Measurements from ENCODE around the gene TRAPPC4.
"Not testable (repeated sequence)": the region's sequence is repeated elsewhere in the genome, so short reads cannot be mapped to it uniquely, and the experiment has no call there.

Gene TRAPPC4

GRCh38 chr11:119030329-119031047 lies 11.9 kb downstream of the TRAPPC4 start, which contains the start of gene SLC37A4:
Gene SLC37A4, minus strand, starts transcription at chr11:119030877.
- H3K4me1 ChIP-seq, result no peaks in the 10 kb centered on the region
- peak; percentile 99 for DNase-seq
- TF ChIP-seq CTCF (IDR thresholded peaks at IDR 0.05; ENCODE audit: low read depth, low read length), result peak; percentile 92
- peaks cover 11% of the 10 kb centered on the region; the same call in 1 of the 2 replicates for H3K36me3 ChIP-seq
- H3K4me3 ChIP-seq (ENCODE audit: low read depth, low read length), result peak within 1 kb of the TSS; percentile 86
- H3K27me3 ChIP-seq, result no peaks in the 10 kb centered on the region
- no peaks in the 10 kb centered on the region for H3K9me3 ChIP-seq

- Histone ChIP-seq H3K9me3 (no peaks in the 10 kb centered on the region), H3K27me3 (no peaks in the 10 kb centered on the region), H3K4me3 (ENCODE audit: low read depth, low read length) (no peak overlapping the region), H3K36me3 (0 out of 2 replicates have a peak, but pooled peaks cover 4% of the 10 kb centered on the region), H3K4me1 (no peaks in the 10 kb centered on the region)
- DNase-seq, result no peak
- no peak for TF ChIP-seq CTCF (IDR thresholded peaks at IDR 0.05; ENCODE audit: low read depth, low read length)
Observed at GRCh38 chr11:119031912-119032280, 13.3 kb downstream of the TRAPPC4 start.

- not testable (repeated sequence) for H3K4me3 ChIP-seq (ENCODE audit: low read depth, low read length); H3K27me3 ChIP-seq; H3K36me3 ChIP-seq; DNase-seq; H3K9me3 ChIP-seq; H3K4me1 ChIP-seq
Observed at GRCh38 chr11:119033421-119033820, 14.9 kb downstream of the TRAPPC4 start.

GRCh38 chr11:119034813-119035212 lies 16.2 kb downstream of the TRAPPC4 start:
- Histone ChIP-seq H3K4me1 (no peaks in the 10 kb centered on the region), H3K27me3 (no peaks in the 10 kb centered on the region), H3K9me3 (no peaks in the 10 kb centered on the region), H3K36me3 (no peaks in the 10 kb centered on the region), H3K4me3 (ENCODE audit: low read depth, low read length) (no peak overlapping the region)
- TF ChIP-seq CTCF (IDR thresholded peaks at IDR 0.05; ENCODE audit: low read depth, low read length), result no peak
- no peak for DNase-seq

- Histone ChIP-seq H3K4me3 (ENCODE audit: low read depth, low read length) (no peak overlapping the region), H3K4me1 (no peaks in the 10 kb centered on the region), H3K27me3 (no peaks in the 10 kb centered on the region), H3K9me3 (no peaks in the 10 kb centered on the region), H3K36me3 (no peaks in the 10 kb centered on the region)
- DNase-seq, result no peak
- no peak for TF ChIP-seq CTCF (IDR thresholded peaks at IDR 0.05; ENCODE audit: low read depth, low read length)
Observed at GRCh38 chr11:119038884-119039283, 20.3 kb downstream of the TRAPPC4 start.

- not testable (repeated sequence) for H3K4me1 ChIP-seq; H3K36me3 ChIP-seq; H3K9me3 ChIP-seq; H3K4me3 ChIP-seq (ENCODE audit: low read depth, low read length); H3K27me3 ChIP-seq; DNase-seq
Observed at GRCh38 chr11:119039471-119039870, 20.9 kb downstream of the TRAPPC4 start.

GRCh38 chr11:119041821-119042514 lies 23.4 kb downstream of the TRAPPC4 start:
- TF ChIP-seq CTCF (IDR thresholded peaks at IDR 0.05; ENCODE audit: low read depth, low read length), result no peak
- no peak overlapping the region for H3K4me3 ChIP-seq (ENCODE audit: low read depth, low read length)
- H3K27me3 ChIP-seq, result no peaks in the 10 kb centered on the region
- H3K9me3 ChIP-seq, result no peaks in the 10 kb centered on the region
- H3K36me3 ChIP-seq, result peaks cover 11% of the 10 kb centered on the region
- H3K4me1 ChIP-seq, result no peaks in the 10 kb centered on the region
- no peak for DNase-seq

All from BE2C (cell line).